ENCODE results near the gene ESAM.

The ESAM gene

GRCh38 chr11:124719534-124719933, 42.6 kb downstream of the ESAM start:
- no peak for DNase-seq (ENCODE audit: extremely low read depth, insufficient read length)
- H3K4me3 ChIP-seq (replicated peaks; ENCODE audit: low read depth, low read length) = no peak overlapping the region
- peaks cover 3% of the 10 kb centered on the region; the same call in 1 of the 2 replicates for H3K27me3 ChIP-seq (replicated peaks; ENCODE audit: control insufficient read depth, insufficient read depth, low read length)
- TF ChIP-seq, protein P1, sequence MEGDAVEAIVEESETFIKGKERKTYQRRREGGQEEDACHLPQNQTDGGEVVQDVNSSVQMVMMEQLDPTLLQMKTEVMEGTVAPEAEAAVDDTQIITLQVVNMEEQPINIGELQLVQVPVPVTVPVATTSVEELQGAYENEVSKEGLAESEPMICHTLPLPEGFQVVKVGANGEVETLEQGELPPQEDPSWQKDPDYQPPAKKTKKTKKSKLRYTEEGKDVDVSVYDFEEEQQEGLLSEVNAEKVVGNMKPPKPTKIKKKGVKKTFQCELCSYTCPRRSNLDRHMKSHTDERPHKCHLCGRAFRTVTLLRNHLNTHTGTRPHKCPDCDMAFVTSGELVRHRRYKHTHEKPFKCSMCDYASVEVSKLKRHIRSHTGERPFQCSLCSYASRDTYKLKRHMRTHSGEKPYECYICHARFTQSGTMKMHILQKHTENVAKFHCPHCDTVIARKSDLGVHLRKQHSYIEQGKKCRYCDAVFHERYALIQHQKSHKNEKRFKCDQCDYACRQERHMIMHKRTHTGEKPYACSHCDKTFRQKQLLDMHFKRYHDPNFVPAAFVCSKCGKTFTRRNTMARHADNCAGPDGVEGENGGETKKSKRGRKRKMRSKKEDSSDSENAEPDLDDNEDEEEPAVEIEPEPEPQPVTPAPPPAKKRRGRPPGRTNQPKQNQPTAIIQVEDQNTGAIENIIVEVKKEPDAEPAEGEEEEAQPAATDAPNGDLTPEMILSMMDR (IDR thresholded peaks at IDR 0.05; ENCODE audit: insufficient read depth, low read length, poor library complexity, severe bottlenecking) = no peak
- H3K36me3 ChIP-seq (ENCODE audit: control insufficient read depth, insufficient read depth, low read length) = no peaks in the 10 kb centered on the region

DNA sequence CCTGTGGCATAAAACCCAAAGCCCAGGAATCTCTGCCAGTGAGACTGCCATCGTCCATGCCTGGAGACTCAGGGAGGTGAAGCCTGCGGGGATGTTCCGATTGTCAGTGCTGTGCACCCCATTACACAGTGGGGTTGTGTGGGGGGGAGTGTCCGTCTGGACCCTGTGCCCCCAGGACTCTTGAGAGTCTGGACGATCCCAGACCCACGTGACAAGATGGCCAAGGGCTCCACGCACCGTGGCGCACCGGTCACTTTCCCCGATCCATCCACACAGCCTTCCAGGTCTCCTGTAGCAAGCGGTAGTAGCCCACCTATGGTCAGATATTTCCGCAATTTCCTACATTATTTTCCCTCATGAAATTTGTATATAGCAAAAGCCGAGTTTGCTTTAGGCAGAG, 43.3 kb downstream of the ESAM start:
- no peak overlapping the region for H3K4me3 ChIP-seq (replicated peaks; ENCODE audit: low read depth, low read length)
- no peak for DNase-seq (ENCODE audit: extremely low read depth, insufficient read length)
- peaks cover 3% of the 10 kb centered on the region; the same call in 1 of the 2 replicates for H3K27me3 ChIP-seq (replicated peaks; ENCODE audit: control insufficient read depth, insufficient read depth, low read length)
- TF ChIP-seq, protein P1 (IDR thresholded peaks at IDR 0.05; ENCODE audit: insufficient read depth, low read length, poor library complexity, severe bottlenecking) = no peak
- no peaks in the 10 kb centered on the region for H3K36me3 ChIP-seq (ENCODE audit: control insufficient read depth, insufficient read depth, low read length)

GRCh38 chr11:124717786-124718651, 44.1 kb downstream of the ESAM start:
- TF ChIP-seq, protein P1 (IDR thresholded peaks at IDR 0.05; ENCODE audit: insufficient read depth, low read length, poor library complexity, severe bottlenecking) = no peak
- Histone ChIP-seq H3K27me3 (replicated peaks; ENCODE audit: control insufficient read depth, insufficient read depth, low read length) (peaks cover 3% of the 10 kb centered on the region; the same call in 1 of the 2 replicates), H3K36me3 (ENCODE audit: control insufficient read depth, insufficient read depth, low read length) (no peaks in the 10 kb centered on the region), H3K4me3 (replicated peaks; ENCODE audit: low read depth, low read length) (peak overlapping the region; percentile 42)
- DNase-seq (ENCODE audit: extremely low read depth, insufficient read length) = peak; percentile 22

GRCh38 chr11:124717421-124717785, 44.7 kb downstream of the ESAM start:
- DNase-seq (ENCODE audit: extremely low read depth, insufficient read length) = no peak
- TF ChIP-seq, protein P1 (IDR thresholded peaks at IDR 0.05; ENCODE audit: insufficient read depth, low read length, poor library complexity, severe bottlenecking) = no peak
- no peak overlapping the region for H3K4me3 ChIP-seq (replicated peaks; ENCODE audit: low read depth, low read length)
- no peaks in the 10 kb centered on the region for H3K36me3 ChIP-seq (ENCODE audit: control insufficient read depth, insufficient read depth, low read length)
- H3K27me3 ChIP-seq (replicated peaks; ENCODE audit: control insufficient read depth, insufficient read depth, low read length) = peaks cover 3% of the 10 kb centered on the region; the same call in 1 of the 2 replicates

- DNase-seq (ENCODE audit: extremely low read depth, insufficient read length) = no peak
- Histone ChIP-seq H3K4me3 (replicated peaks; ENCODE audit: low read depth, low read length) (no peak overlapping the region), H3K36me3 (ENCODE audit: control insufficient read depth, insufficient read depth, low read length) (no peaks in the 10 kb centered on the region), H3K27me3 (replicated peaks; ENCODE audit: control insufficient read depth, insufficient read depth, low read length) (peaks cover 3% of the 10 kb centered on the region; the same call in 1 of the 2 replicates)
- TF ChIP-seq, protein P1 (IDR thresholded peaks at IDR 0.05; ENCODE audit: insufficient read depth, low read length, poor library complexity, severe bottlenecking) = no peak
Observed at GRCh38 chr11:124716591-124716990, 45.5 kb downstream of the ESAM start.

All from GM06990 (cell line).